Stimulated activated CD4-positive, alpha-beta T cell treated with anti-CD3 and anti-CD28 coated beads, Interleukin-12 subunit alpha, Interleukin-12 subunit beta, amount 100 ng/mL, for 24 hours (primary cell): ENCODE data around the gene ATXN1.

Source experiments
- DNase-seq, 2 experiments: peaks; one replicate each; pipeline ENCODE4 v3.0.0-alpha.2; 2020; ENCODE audit warnings: low read depth in 2 of 2

Gene ATXN1

GRCh38 chr6:16503970-16504415 is 257.3 kb downstream of the ATXN1 start:
- no peak for DNase-seq

GRCh38 chr6:16503241-16503775 is 258.0 kb downstream of the ATXN1 start:
- no peak for DNase-seq

- DNase-seq, result no peak
Measured at GRCh38 chr6:16498957-16499356, 262.3 kb downstream of the ATXN1 start.

- DNase-seq, result no peak
Measured at GRCh38 chr6:16498237-16498636, 263.0 kb downstream of the ATXN1 start.

GRCh38 chr6:16496991-16497801 is 264.1 kb downstream of the ATXN1 start:
- DNase-seq, result no peak

- no peak for DNase-seq
Measured at GRCh38 chr6:16496210-16496609, 265.1 kb downstream of the ATXN1 start.

- DNase-seq, result no peak
Measured at GRCh38 chr6:16494793-16495192, 266.5 kb downstream of the ATXN1 start.

- DNase-seq, result no peak
Measured at GRCh38 chr6:16493802-16494201, 267.5 kb downstream of the ATXN1 start.

- DNase-seq, result no peak
Measured at GRCh38 chr6:16493112-16493511, 268.1 kb downstream of the ATXN1 start.

- no peak for DNase-seq
Measured at GRCh38 chr6:16491666-16492313, 269.5 kb downstream of the ATXN1 start.

- DNase-seq, result no peak
Measured at GRCh38 chr6:16490616-16491015, 270.6 kb downstream of the ATXN1 start.

- DNase-seq, result no peak
Measured at GRCh38 chr6:16488813-16489212, 272.4 kb downstream of the ATXN1 start.

- no peak for DNase-seq
Measured at GRCh38 chr6:16487996-16488674, 273.1 kb downstream of the ATXN1 start.

- DNase-seq, result peak in 1 of 2 experiments; percentile 35
Measured at GRCh38 chr6:16486661-16487060, 274.6 kb downstream of the ATXN1 start.

GRCh38 chr6:16483315-16483875 is 277.9 kb downstream of the ATXN1 start:
- no peak for DNase-seq

GRCh38 chr6:16482702-16483314 is 278.5 kb downstream of the ATXN1 start:
- DNase-seq, result no peak

GRCh38 chr6:16481697-16482399 is 279.4 kb downstream of the ATXN1 start:
- peak; percentile 24 to 26 for DNase-seq

GRCh38 chr6:16480763-16481560 is 280.3 kb downstream of the ATXN1 start:
- DNase-seq, result no peak

- DNase-seq, result no peak
Measured at GRCh38 chr6:16477367-16478149, 283.7 kb downstream of the ATXN1 start.
